ENCODE data around the gene VWA5B2. TPM values are rescaled to one million over a fixed set of nuclear protein-coding genes. Genes with fewer than 3 reads are reported as not detected.

The VWA5B2 gene
- total and polyA plus RNA-seq, 4 donors = 0.12 to 1.7 (median 0.86) TPM

DNA sequence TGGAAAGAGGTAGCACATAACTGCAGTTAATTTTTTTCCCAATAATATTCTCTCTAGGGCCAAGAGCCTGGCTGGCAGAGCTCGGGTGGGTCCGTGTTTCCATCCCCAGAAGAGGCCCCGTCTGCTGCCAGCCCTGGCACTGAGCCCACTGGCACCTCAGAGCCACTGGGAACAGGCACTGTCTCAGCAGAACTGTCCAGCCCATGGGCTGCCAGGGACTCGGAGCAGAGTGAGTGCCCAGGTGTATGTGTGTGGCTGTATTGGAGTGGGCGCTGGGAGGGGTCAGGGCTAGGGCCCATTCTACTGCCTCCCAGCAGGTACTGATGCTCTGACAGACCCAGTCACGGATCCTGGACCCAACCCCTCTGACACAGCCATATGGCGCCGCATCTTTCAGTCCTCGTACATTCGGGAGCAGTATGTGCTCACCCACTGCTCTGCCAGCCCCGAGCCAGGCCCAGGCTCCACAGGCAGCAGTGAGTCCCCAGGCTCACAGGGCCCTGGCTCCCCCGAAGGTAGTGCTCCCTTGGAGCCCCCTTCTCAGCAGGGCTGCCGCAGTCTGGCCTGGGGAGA is 8.9 kb downstream of the VWA5B2 start:
- Histone ChIP-seq H3K9me3 (ENCODE audit: control insufficient read depth in 4 of 4, insufficient read depth in 3 of 4, low read length in 3 of 4) (no peaks in the 10 kb centered on the region), H3K9ac (ENCODE audit: insufficient read depth in 1 of 2, low read length in 2 of 2) (no peak overlapping the region), H3K36me3 (ENCODE audit: control insufficient read depth in 4 of 4, insufficient read depth in 4 of 4, low read length in 4 of 4) (peaks cover 0 to 8% (median 3%) of the 10 kb centered on the region in 4 donors), H3K27ac (ENCODE audit: low read depth in 1 of 2, low read length in 1 of 2) (no peak overlapping the region), H3K27me3 (ENCODE audit: control insufficient read depth in 3 of 3, insufficient read depth in 3 of 3, low read length in 2 of 3) (no peaks in the 10 kb centered on the region), H3K4me3 (no peak overlapping the region), H3K4me1 (ENCODE audit: control insufficient read depth in 5 of 5, insufficient read depth in 5 of 5, low read length in 5 of 5) (peaks cover 0 to 7% (median 0%) of the 10 kb centered on the region in 5 donors)
- no peak for DNase-seq
- no peak for ATAC-seq (ENCODE audit: insufficient read depth, low FRiP score)
- WGBS, 2 donors = 73 to 86% methylated on average over 13 of the region's 13 CpGs
- TF ChIP-seq CTCF (IDR thresholded peaks at IDR 0.05; ENCODE audit: control extremely low read depth, extremely low read depth) = no peak

DNA sequence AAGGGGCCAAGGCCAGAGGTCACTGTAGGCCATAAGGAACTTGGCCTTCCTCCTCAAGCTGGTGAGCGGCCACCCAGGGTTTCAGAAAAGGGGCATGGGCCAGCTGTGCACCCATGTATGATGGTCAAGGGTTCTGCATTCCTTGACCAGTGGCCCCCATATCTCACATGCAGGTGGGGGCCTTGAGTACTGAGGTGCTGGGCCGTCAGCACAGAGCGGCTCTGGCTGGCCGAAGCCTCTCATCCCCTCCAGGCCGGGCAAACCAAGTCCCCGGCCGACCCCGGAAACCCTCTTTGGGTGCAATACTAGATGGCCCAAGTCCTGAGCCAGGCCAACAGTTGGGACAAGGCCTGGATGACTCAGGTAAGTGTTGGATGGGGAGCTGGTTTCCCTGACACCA is 9.8 kb downstream of the VWA5B2 start:
- WGBS, 2 donors = 90 to 94% methylated on average over 8 of the region's 8 CpGs
- H3K27me3 ChIP-seq (ENCODE audit: control insufficient read depth in 3 of 3, insufficient read depth in 3 of 3, low read length in 2 of 3) = no peaks in the 10 kb centered on the region
- no peak overlapping the region for H3K4me3 ChIP-seq
- ATAC-seq (ENCODE audit: insufficient read depth, low FRiP score) (no peak), DNase-seq (no peak)
- no peaks in the 10 kb centered on the region for H3K9me3 ChIP-seq (ENCODE audit: control insufficient read depth in 4 of 4, insufficient read depth in 3 of 4, low read length in 3 of 4)
- TF ChIP-seq CTCF (IDR thresholded peaks at IDR 0.05; ENCODE audit: control extremely low read depth, extremely low read depth) = no peak
- no peak overlapping the region for H3K27ac ChIP-seq (ENCODE audit: low read depth in 1 of 2, low read length in 1 of 2)
- H3K9ac ChIP-seq (ENCODE audit: insufficient read depth in 1 of 2, low read length in 2 of 2) = no peak overlapping the region
- peaks cover 0 to 14% (median 4%) of the 10 kb centered on the region in 4 donors for H3K36me3 ChIP-seq (ENCODE audit: control insufficient read depth in 4 of 4, insufficient read depth in 4 of 4, low read length in 4 of 4)
- peaks cover 0 to 7% (median 0%) of the 10 kb centered on the region in 5 donors for H3K4me1 ChIP-seq (ENCODE audit: control insufficient read depth in 5 of 5, insufficient read depth in 5 of 5, low read length in 5 of 5)

GRCh38 chr3:184239708-184240107 is 10.3 kb downstream of the VWA5B2 start:
- DNase-seq (no peak), ATAC-seq (ENCODE audit: insufficient read depth, low FRiP score) (no peak)
- no peak overlapping the region for H3K4me3 ChIP-seq
- 79 to 89% methylated on average over 7 of the region's 7 CpGs for WGBS, 2 donors
- peaks cover 0 to 7% (median 0%) of the 10 kb centered on the region in 5 donors for H3K4me1 ChIP-seq (ENCODE audit: control insufficient read depth in 5 of 5, insufficient read depth in 5 of 5, low read length in 5 of 5)
- no peaks in the 10 kb centered on the region for H3K27me3 ChIP-seq (ENCODE audit: control insufficient read depth in 3 of 3, insufficient read depth in 3 of 3, low read length in 2 of 3)
- no peak overlapping the region for H3K9ac ChIP-seq (ENCODE audit: insufficient read depth in 1 of 2, low read length in 2 of 2)
- H3K36me3 ChIP-seq (ENCODE audit: control insufficient read depth in 4 of 4, insufficient read depth in 4 of 4, low read length in 4 of 4) = peaks cover under 1 to 17% (median 5%) of the 10 kb centered on the region in 4 donors
- no peaks in the 10 kb centered on the region for H3K9me3 ChIP-seq (ENCODE audit: control insufficient read depth in 4 of 4, insufficient read depth in 3 of 4, low read length in 3 of 4)
- no peak overlapping the region for H3K27ac ChIP-seq (ENCODE audit: low read depth in 1 of 2, low read length in 1 of 2)
- no peak for TF ChIP-seq CTCF (IDR thresholded peaks at IDR 0.05; ENCODE audit: control extremely low read depth, extremely low read depth)

Measured in lung (tissue), 12 donors.